ENCODE measurements around the gene GPC5.

DNA sequence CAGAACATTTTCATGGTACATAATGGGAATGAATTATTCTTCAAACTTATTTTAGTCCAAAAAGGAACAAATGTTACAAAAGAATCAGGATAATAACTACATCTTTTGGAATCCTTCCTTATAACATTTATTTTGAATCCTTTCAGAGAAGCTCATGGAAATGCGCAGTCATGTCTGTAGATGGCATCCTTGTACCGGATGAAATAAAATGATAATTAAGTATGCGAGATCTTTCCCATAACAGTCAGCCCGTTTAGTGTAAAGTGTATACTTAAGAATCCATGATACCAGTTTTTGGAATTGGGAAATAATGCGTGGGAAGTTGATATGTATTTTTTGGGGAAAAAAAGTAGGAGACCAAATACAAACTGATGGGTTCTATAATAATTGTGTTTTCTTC is 418.8 kb downstream of the GPC5 start:
- TF ChIP-seq CTCF (conservative IDR thresholded peaks at IDR 0.05; ENCODE audit: low read depth, low read length) (peak; percentile 73), EZH2 (IDR thresholded peaks at IDR 0.05; ENCODE audit: borderline replicate concordance, low read depth, low read length, poor library complexity, severe bottlenecking) (no peak)

Measured in A673 (cell line).